Effector memory CD4-positive, alpha-beta T cell (primary cell): ENCODE measurements around the gene IRAK1.
A peak's percentile ranks its signal among the peaks of the same experiment; 100 is the strongest.

Experiments used
- DNase-seq, 3 donors: peaks; one replicate each; pipeline ENCODE4 v3.0.0-alpha.2; 2020
- H3K27ac ChIP-seq: 2 replicates; pipeline ENCODE4 v1.7.0; 2013; ENCODE audit warnings: mild to moderate bottlenecking, low read length, moderate library complexity; ENCODE audit not compliant: insufficient read depth, poor library complexity, severe bottlenecking
- H3K27me3 ChIP-seq: replicated peaks from 2 replicates; pipeline ENCODE4 v1.7.0; 2013; ENCODE audit warnings: mild to moderate bottlenecking, low read length; ENCODE audit not compliant: insufficient read depth, control insufficient read depth, poor library complexity, severe bottlenecking
- H3K36me3 ChIP-seq: 2 replicates; pipeline ENCODE4 v1.7.0; 2013; ENCODE audit warnings: mild to moderate bottlenecking, low read length, moderate library complexity; ENCODE audit not compliant: control insufficient read depth, insufficient read depth
- H3K4me1 ChIP-seq: 2 replicates; pipeline ENCODE4 v1.7.0; 2013; ENCODE audit warnings: low read length, mild to moderate bottlenecking; ENCODE audit not compliant: control insufficient read depth, insufficient read depth, poor library complexity, severe bottlenecking
- H3K4me3 ChIP-seq: 2 replicates; pipeline ENCODE4 v1.7.0; 2013; ENCODE audit warnings: low read length, low read depth, mild to moderate bottlenecking; ENCODE audit not compliant: insufficient read depth, poor library complexity, severe bottlenecking
- H3K9me3 ChIP-seq: 2 replicates; pipeline ENCODE4 v1.7.0; 2013; ENCODE audit warnings: mild to moderate bottlenecking, low read length, moderate library complexity; ENCODE audit not compliant: control insufficient read depth

Gene IRAK1

GRCh38 chrX:154056770-154057241 lies 37.1 kb upstream of the IRAK1 start:
- no peaks in the 10 kb centered on the region for H3K36me3 ChIP-seq
- no peaks in the 10 kb centered on the region for H3K27me3 ChIP-seq
- DNase-seq, result no peak
- H3K9me3 ChIP-seq, result no peaks in the 10 kb centered on the region
- no peak overlapping the region for H3K4me3 ChIP-seq
- peaks cover 9% of the 10 kb centered on the region for H3K4me1 ChIP-seq
- H3K27ac ChIP-seq, result no peak overlapping the region

DNA sequence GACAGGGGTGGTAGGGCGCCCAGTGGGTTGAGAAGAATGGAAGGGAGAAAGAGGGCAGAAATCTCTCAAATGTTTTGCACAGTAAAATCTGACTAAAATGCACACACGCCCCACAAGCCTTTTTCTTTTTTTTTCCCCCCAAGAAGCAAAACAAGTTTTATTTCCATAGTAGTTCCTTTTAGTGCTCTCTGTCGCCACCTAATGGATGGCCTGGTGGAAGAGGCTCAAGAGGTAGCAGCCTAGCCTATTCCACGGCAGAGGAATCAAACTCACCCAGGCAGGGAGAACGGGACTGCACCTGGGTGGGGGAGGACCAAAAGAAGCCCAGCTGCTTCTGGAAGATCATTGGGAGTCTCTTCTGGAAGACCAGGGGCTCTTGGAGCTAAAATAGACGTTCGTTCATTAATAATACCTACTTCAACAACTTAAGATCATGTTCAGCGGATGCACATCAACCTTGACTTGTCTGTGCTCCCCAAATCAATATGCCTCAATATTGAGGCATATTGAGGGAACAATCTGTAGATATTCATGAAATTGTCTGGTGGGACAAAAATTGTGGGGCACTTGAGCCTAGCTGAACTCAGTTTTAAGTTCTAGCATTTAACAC lies 31.6 kb upstream of the IRAK1 start:
- DNase-seq, result peak; percentile 28 to 56 (median 40)
- Histone ChIP-seq H3K27me3 (no peaks in the 10 kb centered on the region), H3K4me3 (no peak overlapping the region), H3K4me1 (no peaks in the 10 kb centered on the region), H3K36me3 (peaks cover 13% of the 10 kb centered on the region), H3K27ac (no peak overlapping the region), H3K9me3 (no peaks in the 10 kb centered on the region)

GRCh38 chrX:154050113-154050495 lies 30.4 kb upstream of the IRAK1 start:
- peaks cover 16% of the 10 kb centered on the region for H3K36me3 ChIP-seq
- H3K4me3 ChIP-seq, result no peak overlapping the region
- no peaks in the 10 kb centered on the region for H3K4me1 ChIP-seq
- H3K27me3 ChIP-seq, result no peaks in the 10 kb centered on the region
- H3K9me3 ChIP-seq, result no peaks in the 10 kb centered on the region
- H3K27ac ChIP-seq, result no peak overlapping the region
- no peak for DNase-seq

DNA sequence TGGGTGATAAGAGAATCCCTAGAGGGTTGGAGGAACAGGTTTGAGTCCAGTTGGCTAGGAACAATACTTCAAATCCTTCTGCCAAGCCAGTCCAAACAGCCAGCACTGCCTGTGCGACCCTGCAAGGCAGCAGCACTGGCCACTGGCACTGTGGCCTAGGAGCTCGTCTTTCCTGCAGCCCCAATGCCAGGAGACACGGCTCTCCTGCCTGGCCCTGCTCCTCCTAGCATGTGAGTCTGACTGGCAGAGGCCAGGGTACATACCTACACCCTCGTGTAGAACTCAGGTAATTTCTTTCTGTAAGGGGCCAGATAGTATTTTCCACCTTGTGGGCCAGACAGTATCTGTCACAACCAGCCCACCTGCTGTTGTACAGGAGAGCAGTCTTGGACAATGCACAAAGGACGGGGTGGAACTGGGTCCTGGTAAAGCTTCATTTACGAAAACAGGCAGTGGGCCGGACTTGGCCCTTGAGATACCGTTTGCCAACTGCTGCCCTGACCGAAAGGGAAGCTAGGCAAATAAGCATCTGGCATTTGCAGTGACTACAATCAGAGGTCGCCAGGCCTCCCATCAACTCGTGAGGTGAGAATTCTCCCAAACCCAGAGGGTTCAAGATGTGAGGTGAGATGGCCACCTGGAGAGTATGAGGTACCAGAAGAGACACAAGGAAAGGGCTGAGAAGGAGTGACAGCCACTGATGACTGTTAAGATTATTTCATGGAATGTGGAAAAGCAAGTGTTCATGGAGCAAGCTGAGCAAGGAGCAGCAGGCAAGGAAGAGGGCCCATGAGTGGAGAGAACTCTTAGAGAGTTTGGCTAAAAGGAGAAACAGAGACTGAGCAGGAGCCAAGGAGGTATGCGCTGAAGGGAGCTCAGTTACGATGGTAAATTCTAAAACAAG lies 29.8 kb upstream of the IRAK1 start:
- Histone ChIP-seq H3K27ac (no peak overlapping the region), H3K27me3 (no peaks in the 10 kb centered on the region), H3K4me1 (no peaks in the 10 kb centered on the region)

GRCh38 chrX:154048398-154048797 lies 28.7 kb upstream of the IRAK1 start:
- Histone ChIP-seq H3K27me3 (no peaks in the 10 kb centered on the region), H3K4me1 (no peaks in the 10 kb centered on the region), H3K27ac (no peak overlapping the region), H3K4me3 (no peak overlapping the region), H3K9me3 (no peaks in the 10 kb centered on the region), H3K36me3 (peaks cover 16% of the 10 kb centered on the region)
- DNase-seq, result no peak

More for the DNA sequence above, 29.8 kb upstream of the IRAK1 start:
- Histone ChIP-seq H3K9me3 (no peaks in the 10 kb centered on the region), H3K36me3 (peaks cover 16% of the 10 kb centered on the region), H3K4me3 (no peak overlapping the region)
- DNase-seq, result no peak

DNA sequence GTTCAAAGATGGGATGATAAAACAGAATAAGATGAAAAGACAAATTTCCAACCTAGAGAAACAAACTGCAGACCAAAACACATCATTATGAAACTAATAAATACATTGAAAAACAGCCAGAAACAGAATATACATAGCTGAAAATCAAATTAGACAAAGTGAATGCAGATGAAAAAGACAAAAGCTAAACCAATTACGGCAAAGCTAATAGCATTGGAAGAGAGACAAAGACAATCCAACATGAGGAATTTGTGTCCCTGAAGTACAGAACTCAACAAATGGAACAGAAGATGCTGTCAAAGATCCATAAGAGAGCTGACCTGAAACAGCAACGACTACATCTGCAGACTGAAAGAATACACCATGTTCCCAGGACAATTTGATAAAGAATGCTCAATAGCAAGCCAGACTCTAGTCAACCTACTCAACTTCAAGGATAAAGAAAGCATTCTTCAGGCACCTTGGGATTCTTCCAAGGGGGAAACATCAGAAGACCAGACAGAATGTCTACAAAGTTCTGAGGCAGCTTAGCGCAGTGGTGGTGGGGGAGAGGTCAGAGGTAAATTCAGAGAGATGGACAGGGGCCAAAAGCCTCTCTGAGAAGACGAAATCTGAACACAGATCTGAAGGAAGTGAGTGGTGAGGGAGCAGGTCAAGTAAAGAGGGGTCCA lies 27.4 kb upstream of the IRAK1 start:
- Histone ChIP-seq H3K36me3 (peaks cover 16% of the 10 kb centered on the region), H3K9me3 (no peaks in the 10 kb centered on the region), H3K4me1 (no peaks in the 10 kb centered on the region), H3K27ac (no peak overlapping the region), H3K27me3 (no peaks in the 10 kb centered on the region), H3K4me3 (no peak overlapping the region)
- DNase-seq, result no peak

DNA sequence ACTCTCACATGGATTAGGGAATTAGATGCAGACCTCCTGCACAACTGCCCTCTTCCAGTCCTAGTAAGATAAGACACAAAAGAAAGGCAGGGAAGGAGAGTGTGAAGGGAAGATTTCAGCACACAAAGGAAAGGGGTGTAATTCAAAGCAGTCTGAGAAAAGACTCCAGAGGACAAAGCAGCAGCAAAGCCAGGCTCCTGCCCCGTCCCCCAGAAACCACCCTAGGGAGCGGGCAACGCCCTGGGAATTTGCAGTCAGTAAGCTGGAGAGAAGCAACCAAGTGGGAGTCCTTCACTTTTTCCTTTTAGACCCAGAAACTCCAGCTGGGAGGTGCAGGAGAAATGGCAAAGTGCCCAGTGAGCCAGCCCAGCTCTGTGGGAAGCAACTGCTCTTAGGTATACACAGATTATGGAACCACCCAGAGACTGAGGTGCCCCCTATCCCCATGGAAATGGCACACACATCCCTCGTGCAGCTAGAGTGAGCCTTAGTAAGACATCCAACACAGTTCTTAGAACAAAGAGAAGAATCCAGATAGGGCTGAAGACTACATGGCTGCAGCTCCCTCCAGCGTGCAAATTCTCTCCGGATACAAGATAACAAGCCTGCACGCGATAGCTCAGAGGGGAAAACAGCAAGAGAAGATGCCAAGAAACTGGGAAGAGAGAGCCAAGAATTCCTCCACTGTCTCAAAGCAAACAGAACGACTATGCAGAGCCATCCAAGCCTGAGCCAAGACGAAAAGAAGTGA lies 26.5 kb upstream of the IRAK1 start:
- Histone ChIP-seq H3K27me3 (no peaks in the 10 kb centered on the region), H3K27ac (no peak overlapping the region), H3K4me3 (no peak overlapping the region), H3K4me1 (no peaks in the 10 kb centered on the region), H3K36me3 (peaks cover 16% of the 10 kb centered on the region), H3K9me3 (no peaks in the 10 kb centered on the region)
- no peak for DNase-seq

DNA sequence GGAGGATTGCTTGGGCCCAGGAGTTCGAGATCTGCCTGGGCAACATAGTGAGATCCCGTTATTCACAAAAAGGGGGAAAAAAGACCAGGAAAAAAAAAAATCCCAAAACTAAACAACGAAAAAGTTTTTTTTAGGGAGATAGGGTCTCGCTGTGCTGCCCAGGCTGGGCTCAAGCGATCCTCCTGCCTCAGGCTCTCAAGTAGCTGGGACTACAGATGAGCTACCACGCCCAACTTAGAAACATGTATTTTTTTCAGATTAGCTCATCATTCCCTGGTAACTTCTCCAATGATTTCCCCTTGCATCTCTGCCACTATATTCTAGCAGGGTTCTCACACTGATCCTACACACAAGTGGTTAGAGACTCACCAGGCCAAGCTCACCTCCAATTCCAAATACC lies 24.4 kb upstream of the IRAK1 start:
- H3K4me1 ChIP-seq, result no peaks in the 10 kb centered on the region
- H3K27ac ChIP-seq, result no peak overlapping the region
- no peak overlapping the region for H3K4me3 ChIP-seq

DNA sequence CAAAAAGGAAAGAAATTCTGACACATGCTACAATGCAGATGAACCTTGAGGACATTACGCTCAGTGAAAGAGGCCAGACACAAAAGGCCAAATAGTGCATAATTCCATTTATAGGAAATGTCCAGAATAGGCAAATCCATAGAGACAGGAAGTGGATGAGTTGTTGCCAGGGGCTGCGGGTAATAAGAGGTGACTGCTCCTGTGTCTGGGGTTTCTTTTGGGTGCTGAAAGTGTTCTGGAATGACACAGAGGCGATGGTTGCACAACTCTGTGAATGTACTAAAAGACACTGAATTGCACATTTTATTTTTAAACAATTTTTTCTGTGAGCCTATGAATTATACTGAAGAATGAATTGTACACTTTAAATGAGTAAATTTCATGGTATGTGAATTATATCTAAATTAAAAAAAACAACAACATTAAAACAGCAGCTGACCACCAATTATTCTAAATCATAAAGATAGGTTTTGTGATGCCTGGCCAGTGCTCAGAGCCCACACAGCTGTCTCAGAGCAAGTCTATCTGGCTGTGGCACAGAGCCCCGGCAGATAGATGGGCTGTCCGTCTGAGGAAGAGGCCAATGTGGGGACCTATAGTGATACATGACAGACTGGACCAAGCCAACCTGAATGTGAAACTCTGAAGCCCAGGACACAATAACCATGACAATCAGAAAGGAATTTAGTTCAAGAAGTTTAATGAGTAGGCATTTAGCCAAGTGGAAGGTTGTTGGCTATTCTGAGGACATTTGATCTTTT lies 23.5 kb upstream of the IRAK1 start:
- DNase-seq, result no peak
- Histone ChIP-seq H3K9me3 (no peaks in the 10 kb centered on the region), H3K27me3 (no peaks in the 10 kb centered on the region), H3K4me3 (no peak overlapping the region), H3K27ac (no peak overlapping the region), H3K4me1 (no peaks in the 10 kb centered on the region), H3K36me3 (peaks cover 9% of the 10 kb centered on the region)

More for the DNA sequence above, 24.4 kb upstream of the IRAK1 start:
- Histone ChIP-seq H3K27me3 (no peaks in the 10 kb centered on the region), H3K9me3 (no peaks in the 10 kb centered on the region), H3K36me3 (peaks cover 14% of the 10 kb centered on the region)
- no peak for DNase-seq
